Hepatocyte (in vitro differentiated cells): ENCODE data around the gene LHX3.

Source experiments
- EZH2 ChIP-seq: fragments of 200-600 bp; sonication (generic); IDR thresholded peaks from 2 replicates; pipeline ENCODE4 v1.6.1; 2016; ENCODE audit warnings: antibody characterized with exemption, mild to moderate bottlenecking, borderline replicate concordance
- TF ChIP-seq, protein P1 (sequence below): fragments of 200-600 bp; sonication (generic); IDR thresholded peaks from 2 replicates; pipeline ENCODE4 v1.5.1; 2016; ENCODE audit warnings: antibody characterized with exemption, mild to moderate bottlenecking; ENCODE audit not compliant: poor library complexity

DNA sequence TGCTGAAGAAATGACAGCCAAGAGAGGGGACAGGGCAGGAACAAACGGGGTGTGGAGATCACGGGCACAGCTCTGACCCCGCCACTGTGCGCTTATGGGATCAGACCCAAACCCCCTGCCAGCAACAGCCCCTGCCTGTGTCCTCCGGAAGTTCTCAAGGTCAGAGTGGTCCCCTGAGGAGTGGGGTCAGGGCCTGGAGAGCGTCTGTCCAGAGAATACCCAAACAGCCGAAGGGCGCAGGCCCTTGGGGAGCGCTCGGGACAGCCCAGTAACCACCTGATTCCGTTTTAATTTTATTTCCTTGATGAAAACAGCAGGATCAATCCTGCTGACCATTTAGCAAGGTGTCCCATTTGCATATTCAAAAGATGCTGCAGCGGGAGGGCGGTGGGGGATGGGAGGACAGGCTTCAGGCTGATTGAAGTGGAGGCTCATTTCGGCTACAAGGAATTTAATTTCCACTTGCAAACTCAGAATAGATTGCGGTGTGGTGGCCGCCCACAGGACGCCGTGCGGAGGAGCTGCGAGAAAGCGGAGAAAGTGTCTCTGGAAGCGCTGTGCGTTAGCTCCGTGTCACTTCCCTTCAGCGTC, 53.6 kb downstream of the LHX3 start:
- TF ChIP-seq, protein P1, sequence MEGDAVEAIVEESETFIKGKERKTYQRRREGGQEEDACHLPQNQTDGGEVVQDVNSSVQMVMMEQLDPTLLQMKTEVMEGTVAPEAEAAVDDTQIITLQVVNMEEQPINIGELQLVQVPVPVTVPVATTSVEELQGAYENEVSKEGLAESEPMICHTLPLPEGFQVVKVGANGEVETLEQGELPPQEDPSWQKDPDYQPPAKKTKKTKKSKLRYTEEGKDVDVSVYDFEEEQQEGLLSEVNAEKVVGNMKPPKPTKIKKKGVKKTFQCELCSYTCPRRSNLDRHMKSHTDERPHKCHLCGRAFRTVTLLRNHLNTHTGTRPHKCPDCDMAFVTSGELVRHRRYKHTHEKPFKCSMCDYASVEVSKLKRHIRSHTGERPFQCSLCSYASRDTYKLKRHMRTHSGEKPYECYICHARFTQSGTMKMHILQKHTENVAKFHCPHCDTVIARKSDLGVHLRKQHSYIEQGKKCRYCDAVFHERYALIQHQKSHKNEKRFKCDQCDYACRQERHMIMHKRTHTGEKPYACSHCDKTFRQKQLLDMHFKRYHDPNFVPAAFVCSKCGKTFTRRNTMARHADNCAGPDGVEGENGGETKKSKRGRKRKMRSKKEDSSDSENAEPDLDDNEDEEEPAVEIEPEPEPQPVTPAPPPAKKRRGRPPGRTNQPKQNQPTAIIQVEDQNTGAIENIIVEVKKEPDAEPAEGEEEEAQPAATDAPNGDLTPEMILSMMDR, result no peak
- no peak for TF ChIP-seq EZH2
